GM18526 (cell line): ENCODE results near the gene METTL16.

Experiments used
- POLR2A ChIP-seq: IDR thresholded peaks from 3 replicates; pipeline ENCODE4 v1.6.1; 2011; ENCODE audit not compliant: insufficient read length; ENCODE audit errors: extremely low read depth

Gene METTL16

GRCh38 chr17:2427215-2427614, 84.5 kb downstream of the METTL16 start:
- no peak for TF ChIP-seq POLR2A

DNA sequence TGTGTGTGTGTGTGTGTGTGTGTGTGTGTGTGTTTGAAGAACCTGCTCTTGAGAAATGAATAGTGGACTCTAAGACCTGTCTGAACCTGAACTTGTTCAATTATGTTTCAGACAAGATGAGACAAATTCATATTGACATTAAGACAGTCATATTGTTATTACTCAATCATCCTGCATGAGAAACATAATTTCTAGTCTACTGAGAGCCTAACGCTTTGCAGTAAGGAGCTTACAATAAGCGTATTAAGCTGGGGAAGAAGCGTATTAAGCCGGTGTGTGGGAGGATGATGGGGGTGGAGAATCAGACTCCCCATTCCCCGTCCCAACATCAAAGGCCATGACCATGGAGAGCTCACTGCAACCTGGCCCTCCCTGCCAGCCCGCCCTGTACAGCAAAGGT, 88.4 kb downstream of the METTL16 start:
- no peak for TF ChIP-seq POLR2A

DNA sequence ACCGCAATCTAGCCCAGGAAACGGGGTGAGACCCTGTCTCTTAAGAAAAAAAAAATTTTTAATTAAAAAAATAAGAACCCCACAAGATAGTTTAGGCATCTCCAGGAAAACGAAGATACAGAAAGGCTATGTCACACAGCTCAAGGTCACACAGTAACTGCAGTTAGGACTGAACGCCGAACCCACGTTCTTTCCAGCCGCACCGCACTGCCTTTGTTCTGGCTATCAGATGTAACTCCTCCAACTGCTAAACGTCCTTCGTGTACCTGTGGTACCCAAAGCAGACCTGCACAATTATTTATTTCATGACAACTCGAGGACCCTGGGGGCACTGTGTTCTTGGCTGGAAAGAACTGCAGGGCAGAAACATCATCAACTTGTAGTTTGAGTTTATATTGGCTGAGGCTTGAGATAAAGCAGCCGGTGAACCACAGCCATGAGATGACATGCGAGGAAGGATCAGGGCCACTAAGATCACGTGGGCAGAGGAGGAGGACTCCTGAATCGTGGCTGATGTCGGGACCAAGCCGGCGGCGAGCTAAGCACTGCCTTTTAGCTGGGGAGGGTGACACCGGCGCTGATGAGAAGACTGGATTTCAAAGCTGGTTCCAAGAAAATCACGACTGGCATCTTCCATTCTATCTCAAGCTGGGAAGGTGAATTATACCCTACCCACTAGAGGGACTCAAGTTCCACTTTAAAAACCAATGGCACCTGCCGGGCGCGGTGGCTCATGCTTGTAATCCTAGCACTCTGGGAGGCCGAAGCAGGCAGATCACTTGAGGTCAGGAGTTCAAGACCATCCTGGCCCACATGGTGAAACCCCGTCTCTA, 90.2 kb downstream of the METTL16 start:
- no peak for TF ChIP-seq POLR2A

- no peak for TF ChIP-seq POLR2A
These were observed 91.5 kb downstream of the METTL16 start for GRCh38 chr17:2420176-2420575.

DNA sequence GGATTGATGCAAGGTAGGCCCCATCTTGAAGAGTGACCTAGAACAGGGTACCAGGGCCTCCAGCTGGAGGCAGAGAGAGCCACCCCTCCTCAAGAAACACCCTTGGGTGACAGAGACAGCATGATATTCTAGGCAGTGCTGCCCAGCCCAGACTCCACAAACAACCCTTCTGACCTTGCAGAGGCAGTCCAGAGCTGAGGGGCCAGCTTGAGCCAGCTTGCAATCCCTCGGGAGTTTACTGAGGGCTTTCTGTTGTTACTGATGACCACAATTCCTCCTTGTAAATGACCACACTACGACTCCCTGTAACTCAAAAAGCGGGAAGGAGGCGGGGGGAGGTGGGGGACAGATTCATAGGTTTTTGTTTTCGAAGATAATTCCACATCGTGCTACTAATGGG, 92.2 kb downstream of the METTL16 start:
- no peak for TF ChIP-seq POLR2A

DNA sequence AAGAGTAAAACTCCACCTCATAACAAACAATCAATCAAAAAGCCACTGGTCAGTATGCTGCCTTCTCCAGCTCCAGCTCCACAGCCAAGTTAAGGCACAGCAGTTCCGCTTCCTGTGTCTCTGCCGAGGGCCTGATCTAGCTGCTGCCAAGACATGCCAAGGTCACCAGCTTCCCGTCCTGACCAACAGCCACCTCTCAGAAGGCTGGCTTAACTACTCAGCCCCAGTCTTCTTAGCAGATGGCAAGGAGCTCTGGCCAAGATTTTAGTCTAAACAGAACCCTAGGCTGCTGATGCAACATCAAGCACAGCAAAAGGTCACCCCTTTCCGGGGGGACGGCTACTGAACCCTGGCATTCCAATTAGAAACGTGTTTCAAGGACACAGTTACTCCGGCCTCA, 93.1 kb downstream of the METTL16 start:
- no peak for TF ChIP-seq POLR2A

DNA sequence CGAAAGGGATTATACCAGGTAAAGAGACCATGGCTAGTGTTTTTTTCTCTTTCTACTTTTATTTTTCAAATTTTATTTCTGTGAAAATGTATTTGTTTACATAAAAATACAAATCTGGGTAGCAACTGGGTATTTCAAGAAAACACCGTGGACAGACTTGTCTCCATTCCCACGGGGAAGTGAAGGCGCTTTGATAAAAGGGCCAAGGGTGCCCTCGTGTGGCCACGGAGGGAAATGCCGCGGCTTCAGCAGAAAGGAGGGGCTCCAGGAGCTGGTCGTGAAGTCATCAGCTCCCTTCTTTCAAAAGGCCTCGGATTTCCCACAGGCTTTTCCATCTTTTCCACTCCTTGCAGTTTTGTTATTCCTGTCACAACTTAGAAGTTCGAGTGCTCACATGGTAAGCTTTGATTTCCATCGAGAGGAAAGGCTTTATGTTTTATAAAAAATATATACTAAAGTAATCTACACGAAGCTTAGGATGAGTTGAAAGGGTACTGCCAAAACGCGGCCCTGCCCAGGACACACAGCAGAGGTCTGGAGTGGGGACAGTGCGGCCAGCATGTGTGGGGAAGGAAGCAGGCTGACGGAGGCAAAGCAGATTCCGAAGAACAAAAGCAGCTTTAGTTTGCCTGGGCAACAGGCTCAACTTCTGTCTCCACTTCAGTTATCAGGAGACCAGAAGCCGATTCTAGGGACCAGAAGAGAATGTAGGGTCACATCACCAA, 95.5 kb downstream of the METTL16 start:
- TF ChIP-seq POLR2A: no peak

DNA sequence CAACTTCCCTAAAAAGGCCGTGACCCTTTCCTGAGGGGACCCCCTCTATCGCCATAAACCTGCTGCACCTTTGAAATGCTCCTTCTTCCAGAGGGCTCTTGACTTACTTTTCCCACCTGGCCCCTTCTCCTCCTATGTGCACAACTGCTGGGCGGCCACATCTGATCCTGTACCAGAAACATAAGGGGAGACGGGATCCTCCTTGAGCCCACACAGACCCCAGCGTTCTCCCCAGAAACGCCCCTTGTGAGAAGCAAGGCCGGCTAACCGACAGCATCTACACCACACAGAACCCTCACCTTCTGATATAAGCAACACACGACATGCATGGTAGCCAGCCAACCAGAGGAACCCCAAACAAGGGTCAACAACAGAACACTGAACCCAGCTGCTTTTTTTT, 96.6 kb downstream of the METTL16 start:
- no peak for TF ChIP-seq POLR2A

- no peak for TF ChIP-seq POLR2A
These were observed 97.1 kb downstream of the METTL16 start for GRCh38 chr17:2414446-2415064.

DNA sequence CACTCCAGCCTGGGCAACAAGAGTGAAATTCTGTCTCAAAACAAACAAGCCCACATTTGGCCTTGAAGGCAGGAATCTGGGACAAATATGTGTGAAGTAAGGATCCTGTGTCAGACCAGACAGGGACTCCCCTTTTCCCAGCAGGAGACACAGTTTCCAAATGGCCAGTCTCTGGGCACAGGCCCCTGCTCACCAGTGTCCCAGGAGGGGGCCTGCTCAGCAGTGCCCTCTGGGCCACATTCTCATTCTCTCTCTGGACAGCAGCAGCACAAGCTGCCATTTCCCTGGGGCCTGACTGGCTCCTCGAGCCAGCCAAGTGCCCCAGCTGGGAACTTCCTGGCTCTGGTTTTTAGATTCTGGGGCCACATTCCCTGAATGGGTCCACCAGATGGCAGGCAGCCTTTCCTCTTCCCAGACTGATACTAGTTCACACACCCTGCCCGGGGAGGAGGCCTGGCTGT, 99.1 kb downstream of the METTL16 start:
- TF ChIP-seq POLR2A: no peak

GRCh38 chr17:2410951-2411350, 100.7 kb downstream of the METTL16 start:
- no peak for TF ChIP-seq POLR2A

GRCh38 chr17:2406903-2407790, 104.5 kb downstream of the METTL16 start:
- no peak for TF ChIP-seq POLR2A

- TF ChIP-seq POLR2A: no peak
These were observed 105.3 kb downstream of the METTL16 start for GRCh38 chr17:2406271-2406902.

GRCh38 chr17:2405247-2405926, 106.3 kb downstream of the METTL16 start:
- no peak for TF ChIP-seq POLR2A

- no peak for TF ChIP-seq POLR2A
These were observed 108.6 kb downstream of the METTL16 start for GRCh38 chr17:2403044-2403443.
